Activated CD4-positive, alpha-beta T cell treated with anti-CD3 and anti-CD28 coated beads, Interleukin-2, Interleukin-4, amounts not matched to agents 100 ng/mL and 50 ng/mL, durations not matched to agents 16 hours and 8 hours (primary cell): ENCODE data around the gene MCTP2.

ENCODE experiments used
- DNase-seq: peaks from one replicate; pipeline ENCODE4 v3.0.0-alpha.2; 2020; ENCODE audit warnings: low spot score

Gene MCTP2

DNA sequence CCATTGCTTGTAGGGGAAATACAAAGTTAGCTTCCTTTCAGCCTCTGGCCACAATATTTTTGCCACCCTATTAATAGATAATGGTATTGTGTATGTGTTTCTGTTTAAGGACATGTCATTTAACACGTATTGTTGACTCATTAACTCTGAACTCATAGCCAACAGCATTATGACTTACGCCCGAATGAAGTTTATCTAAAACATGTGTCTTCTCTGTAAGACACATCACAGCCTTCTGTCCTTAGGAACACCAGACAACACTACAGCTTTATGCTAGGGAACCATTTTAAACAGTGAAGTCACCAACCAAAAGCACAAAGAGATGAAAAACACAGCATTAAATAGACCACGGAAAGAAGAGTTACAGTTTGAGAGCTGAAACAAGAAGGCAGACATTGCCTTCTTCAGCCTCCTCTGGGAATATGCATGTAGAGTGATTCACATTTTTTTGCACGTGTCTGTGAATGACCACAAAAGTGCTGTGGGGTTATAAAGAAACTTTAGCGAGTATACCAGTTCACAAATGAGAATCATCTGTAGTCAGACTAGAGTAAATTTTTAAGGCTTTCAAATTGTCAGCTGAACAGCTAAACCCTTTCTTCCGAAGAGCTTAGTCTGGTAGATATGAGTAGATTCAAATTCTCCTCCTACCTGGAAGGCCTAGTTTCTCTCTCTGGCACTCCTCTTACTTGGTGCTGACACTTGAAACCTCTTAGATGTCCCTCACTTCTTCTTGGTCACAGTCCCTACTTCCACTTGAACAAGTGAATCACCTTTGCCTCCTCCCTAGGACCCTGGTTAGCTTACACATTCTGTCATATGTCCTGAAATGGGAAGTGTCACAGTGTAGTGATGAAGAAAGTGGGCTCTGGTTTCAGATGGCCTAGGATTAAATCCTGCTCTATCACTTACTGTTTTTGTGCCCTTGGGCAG is 32.2 kb downstream of the MCTP2 start:
- DNase-seq, result no peak

DNA sequence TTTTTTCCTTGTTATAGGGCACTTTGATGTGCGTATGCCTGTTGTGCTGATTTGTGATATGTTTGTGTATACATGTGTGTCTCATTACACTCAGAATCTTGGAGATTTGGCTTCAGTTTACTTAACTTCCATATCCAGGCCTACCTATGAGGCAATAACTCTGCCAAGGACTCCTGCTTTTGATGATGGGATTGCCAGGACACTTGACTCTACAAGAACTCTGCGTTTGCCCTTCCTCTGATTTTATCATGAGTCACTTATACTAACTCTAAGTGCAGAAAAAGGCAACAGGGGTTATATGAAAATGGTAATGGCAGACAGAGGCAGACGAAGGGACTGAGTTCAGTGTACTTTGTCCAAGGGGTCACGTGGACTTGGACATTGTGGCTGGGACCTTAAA is 33.6 kb downstream of the MCTP2 start:
- DNase-seq, result no peak

- DNase-seq, result no peak
Measured at GRCh38 chr15:94265982-94266381, 34.6 kb downstream of the MCTP2 start.

GRCh38 chr15:94266789-94267188 is 35.4 kb downstream of the MCTP2 start:
- DNase-seq, result no peak

DNA sequence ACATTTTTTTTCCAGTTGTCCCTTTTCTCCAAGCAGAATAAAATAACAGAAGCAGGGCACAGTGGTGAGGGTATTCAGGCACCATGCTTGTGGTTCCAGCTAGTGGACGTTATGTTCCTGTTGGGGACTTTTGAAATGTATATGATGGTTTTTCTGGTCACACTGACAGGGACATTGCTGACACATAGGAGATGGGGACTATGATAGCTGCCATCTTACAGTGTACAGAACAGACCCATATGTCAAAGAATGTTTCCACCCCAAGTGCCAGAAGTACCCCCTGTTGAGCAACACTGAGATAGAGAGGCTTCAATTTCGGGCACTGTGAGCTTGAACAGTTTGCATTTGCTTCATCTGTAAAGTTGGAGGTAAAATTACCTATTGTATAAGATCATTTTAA is 38.6 kb downstream of the MCTP2 start:
- no peak for DNase-seq

GRCh38 chr15:94270570-94270969 is 39.2 kb downstream of the MCTP2 start:
- no peak for DNase-seq

GRCh38 chr15:94272251-94272898 is 41.0 kb downstream of the MCTP2 start:
- DNase-seq, result peak; percentile 64

- DNase-seq, result no peak
Measured at GRCh38 chr15:94273826-94274225, 42.5 kb downstream of the MCTP2 start.

DNA sequence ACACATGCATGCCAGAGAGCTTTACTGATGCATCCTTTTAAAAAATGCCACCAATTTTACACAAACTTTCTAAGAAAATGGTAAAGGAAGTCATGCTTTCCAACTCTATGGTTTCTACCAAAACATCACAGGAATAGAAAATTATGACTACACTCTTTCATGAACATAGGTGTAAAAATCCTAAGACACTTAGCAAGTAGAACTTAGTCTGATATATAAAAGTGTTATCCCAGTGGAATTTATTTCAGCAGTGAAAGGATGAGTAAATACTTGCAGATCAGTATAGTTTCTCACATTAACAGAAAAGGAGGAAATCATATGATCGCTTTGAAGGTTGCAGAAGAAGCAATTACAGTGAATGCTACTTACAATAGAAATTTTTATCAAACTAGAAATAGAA is 43.4 kb downstream of the MCTP2 start:
- no peak for DNase-seq

DNA sequence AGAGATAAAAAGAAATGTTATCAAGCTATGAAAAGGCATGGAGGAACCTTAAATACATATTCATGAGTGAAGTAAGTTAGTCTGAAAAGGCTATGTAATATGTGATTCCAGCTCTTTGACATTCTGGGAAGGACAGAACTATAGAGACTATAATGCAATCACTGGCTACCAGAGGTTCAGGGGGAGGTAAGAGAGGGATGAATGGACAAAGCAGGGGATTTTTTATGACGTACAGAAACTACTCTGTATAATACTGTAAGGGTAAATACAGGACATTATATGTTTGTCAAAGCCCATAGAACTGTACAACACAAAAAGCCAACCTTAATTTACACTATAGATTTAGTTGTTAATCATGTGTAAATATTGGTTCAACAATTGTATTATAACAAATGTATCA is 46.1 kb downstream of the MCTP2 start:
- DNase-seq, result no peak

DNA sequence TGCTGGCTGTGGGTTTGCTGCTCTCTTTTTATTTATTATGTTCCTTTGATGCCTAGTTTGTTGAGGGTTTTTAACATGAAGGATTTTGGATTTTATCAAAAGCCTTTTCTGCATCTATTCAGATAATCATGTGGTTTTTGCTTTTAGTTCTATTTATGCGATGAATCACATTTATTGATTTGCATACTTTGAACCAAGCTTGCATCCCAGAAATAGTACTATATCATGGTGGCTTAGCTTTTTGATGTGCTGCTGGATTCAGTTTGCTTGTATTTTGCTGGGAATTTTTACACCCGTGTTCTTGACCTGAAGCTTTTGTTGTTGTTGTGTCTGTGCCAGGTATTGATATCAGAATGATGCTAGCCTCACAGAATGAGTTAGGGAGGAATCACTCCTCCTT is 48.4 kb downstream of the MCTP2 start:
- no peak for DNase-seq

- DNase-seq, result no peak
Measured at GRCh38 chr15:94280301-94280700, 48.9 kb downstream of the MCTP2 start.

DNA sequence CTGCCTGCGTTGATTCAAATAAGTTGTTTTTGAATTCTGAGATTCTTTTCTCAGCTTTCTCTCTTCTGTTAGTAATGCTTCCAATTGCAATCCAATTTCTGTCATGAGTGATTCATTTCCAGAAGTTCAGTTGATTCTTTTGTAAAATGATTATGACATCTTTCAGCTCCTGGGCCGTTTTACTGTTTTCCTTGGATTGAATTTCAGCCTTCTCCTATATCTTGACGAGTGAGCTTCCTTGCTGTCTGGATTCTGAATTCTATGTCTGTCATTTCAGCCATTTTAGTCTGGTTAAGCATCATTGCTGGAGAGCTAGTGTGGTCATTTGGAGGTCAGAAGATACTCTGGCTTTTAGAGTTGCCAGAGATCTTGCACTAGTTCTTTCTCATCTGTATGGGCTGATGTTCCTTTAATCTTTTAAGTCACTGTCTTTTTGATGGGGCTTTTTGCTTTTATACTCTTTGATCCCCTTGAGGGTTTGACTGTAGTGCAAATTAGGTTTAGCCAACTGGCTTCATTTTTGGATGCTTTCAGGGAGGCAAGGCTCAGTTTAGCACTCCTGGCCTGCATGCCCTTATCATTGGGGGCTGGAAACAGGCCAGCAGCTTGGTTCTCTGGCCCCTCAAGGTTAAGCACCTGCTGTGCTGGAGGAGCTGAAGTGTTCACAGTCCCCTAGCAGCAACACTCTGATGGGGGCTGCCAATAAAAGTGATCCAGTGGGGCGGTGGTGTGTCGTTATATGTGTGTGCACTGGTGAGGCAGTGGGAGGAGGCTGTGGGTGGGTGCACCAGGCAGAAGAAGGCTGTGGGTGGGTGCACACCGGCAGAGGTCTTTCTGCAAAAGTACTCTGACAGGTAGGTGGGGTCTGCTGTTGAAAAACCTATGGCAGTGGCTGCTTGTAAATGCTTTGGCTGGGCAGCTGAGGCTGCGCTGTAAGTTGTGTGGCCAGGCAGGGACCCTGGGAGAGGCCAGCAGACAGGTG is 51.2 kb downstream of the MCTP2 start:
- DNase-seq, result no peak

GRCh38 chr15:94286583-94286982 is 55.2 kb downstream of the MCTP2 start:
- DNase-seq, result no peak

- DNase-seq, result peak; percentile 67
Measured at GRCh38 chr15:94287794-94288246, 56.5 kb downstream of the MCTP2 start.

- DNase-seq, result no peak
Measured at GRCh38 chr15:94290730-94291129, 59.4 kb downstream of the MCTP2 start.

DNA sequence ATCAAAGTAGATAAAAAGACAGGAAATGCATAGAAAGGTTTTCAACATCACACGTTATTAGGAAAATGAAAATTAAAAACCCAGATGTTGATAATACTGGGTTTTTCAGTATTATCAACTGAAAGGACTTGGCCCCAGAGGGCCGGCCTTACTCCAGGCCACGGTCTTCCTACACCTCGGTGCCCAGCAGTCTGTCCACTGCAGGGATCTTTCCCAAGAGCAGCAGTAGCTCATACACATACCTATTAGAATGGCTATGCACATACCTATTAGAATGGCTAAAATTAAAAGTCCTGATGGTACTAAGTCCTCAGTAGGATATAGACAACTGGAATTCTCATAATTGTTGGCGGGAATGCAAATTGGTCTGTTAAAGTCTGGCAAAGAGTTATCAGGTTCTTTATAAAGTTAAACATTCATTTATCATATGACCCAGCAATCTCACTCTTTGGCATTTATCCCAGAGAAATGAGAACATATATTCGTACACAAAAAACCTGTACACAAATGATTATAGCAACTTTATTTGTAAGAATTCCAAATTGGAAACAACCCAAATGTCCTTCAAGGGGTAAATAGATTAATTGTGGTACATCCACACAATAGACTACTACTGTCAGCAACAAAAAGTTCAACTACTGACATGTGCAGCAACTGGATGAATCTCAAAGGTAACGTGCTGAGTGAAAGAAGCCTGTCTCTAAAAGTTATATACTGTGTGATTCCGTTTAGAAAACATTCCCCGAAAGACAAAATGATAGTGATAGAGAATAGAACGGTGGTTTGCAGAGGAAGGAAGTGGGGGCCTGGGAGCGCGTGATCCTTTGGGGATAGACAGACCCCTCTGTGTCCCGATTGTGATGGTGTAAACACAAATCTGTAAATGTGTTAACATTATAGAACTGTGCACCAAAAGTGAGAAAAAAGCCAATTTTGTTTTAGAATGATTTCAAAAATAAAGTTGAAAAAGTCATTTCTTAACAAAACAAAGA is 62.3 kb downstream of the MCTP2 start:
- no peak for DNase-seq

- DNase-seq, result no peak
Measured at GRCh38 chr15:94294556-94294955, 63.2 kb downstream of the MCTP2 start.

- DNase-seq, result no peak
Measured at GRCh38 chr15:94295275-94295674, 63.9 kb downstream of the MCTP2 start.

DNA sequence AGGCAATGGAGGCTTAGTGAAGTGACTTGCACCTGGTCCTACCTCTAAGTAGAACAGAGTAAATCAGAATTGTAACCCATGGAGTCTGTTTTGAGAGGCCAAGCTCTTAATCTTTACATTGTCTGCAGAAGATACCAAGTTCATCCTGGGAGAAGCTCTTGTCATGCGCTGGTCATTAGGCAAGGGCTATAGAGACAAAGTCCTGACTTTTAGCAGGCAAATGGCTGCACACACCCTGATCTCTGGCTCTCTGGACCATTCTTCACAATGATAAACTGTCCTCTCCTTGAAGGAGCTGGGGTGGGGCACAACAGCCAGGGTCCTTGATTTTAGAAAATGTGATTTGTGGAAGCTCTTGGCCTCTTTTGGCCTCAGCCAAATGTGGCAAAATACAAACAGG is 65.4 kb downstream of the MCTP2 start:
- no peak for DNase-seq

GRCh38 chr15:94297558-94297957 is 66.2 kb downstream of the MCTP2 start:
- no peak for DNase-seq
